NCI-H345 treated with DMSO at 0.1 percent for 48 hours (cell line): Measurements from ENCODE around the gene TMEM213.

ENCODE experiments used
- DNase-seq: peaks from one replicate; lab custom pipeline; 2025; ENCODE audit not compliant: unreplicated experiment; lab: John Stamatoyannopoulos, UW

The TMEM213 gene

DNA sequence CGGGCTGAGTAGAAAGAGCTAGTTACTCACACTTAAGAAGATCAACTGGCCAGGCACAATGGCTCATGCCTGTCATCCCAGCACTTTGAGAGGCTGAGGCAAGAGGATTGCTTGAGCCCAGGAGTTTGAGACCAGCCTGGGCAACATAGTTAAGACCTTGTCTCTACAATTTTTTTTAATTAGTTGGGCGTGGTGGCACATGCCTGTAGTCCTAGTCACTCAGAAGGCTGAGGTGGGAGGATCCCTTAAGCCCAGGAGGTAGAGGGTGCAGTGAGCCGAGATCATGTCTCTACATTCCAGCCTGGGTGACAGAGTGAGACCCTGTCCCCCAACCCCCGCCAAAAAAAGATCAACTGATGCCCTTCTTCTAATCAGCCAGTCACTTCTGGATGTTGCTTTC is 74.8 kb downstream of the TMEM213 start:
- DNase-seq = no peak

DNA sequence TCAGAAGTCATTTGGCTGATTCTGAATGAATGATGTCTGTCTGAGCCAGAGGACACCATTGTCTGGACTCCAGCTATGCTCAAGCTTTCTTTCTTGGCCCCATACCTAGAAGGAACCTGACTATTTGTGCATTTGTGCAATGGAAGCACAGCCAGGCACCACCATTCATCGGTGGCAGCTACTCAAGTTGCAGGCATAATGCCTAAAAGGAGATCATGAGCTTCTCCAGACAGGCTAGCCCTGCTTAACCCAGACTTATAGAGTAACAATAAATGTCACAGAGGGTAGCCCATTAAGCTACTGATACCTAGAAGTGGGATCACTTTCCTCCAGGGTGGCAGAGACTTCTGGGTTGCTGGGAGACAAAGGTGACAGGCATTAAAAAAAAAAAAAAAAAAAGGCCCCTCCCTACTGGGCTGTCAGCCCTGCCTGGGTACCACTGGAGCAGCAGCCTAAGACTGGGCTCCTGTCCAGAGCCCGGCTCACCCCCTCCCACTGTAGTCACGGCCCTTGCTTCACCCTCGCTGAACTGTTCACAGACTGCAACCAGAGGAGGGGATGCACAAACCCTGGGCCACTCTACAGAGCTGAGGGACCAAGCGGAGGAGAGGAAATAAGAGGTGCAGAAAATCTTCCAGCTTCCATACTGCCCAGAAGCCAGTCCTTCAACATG is 75.6 kb downstream of the TMEM213 start:
- DNase-seq = no peak

DNA sequence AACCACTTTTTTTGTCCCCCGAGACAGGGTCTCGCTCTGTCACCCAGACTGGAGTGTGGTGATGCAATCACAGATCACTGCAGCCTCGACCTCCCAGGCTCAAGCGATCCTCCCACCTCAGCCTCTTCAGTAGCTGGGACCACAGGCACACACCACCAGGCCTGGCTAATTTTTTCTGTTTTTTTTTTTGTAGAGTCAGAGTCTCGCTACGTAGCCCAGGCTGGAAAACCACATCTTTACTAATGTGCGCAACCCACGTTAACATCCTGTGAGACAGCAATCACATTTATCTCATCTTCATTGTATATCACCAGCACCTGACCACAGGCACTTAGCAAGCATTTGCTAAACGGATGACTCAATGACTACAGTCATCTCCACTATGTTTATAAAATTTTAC is 78.0 kb downstream of the TMEM213 start:
- DNase-seq = no peak

- no peak for DNase-seq
Observed at GRCh38 chr7:138876326-138876725, 78.5 kb downstream of the TMEM213 start.

- DNase-seq = no peak
Observed at GRCh38 chr7:138878051-138878450, 80.3 kb downstream of the TMEM213 start.

- DNase-seq = no peak
Observed at GRCh38 chr7:138878856-138879255, 81.1 kb downstream of the TMEM213 start.

DNA sequence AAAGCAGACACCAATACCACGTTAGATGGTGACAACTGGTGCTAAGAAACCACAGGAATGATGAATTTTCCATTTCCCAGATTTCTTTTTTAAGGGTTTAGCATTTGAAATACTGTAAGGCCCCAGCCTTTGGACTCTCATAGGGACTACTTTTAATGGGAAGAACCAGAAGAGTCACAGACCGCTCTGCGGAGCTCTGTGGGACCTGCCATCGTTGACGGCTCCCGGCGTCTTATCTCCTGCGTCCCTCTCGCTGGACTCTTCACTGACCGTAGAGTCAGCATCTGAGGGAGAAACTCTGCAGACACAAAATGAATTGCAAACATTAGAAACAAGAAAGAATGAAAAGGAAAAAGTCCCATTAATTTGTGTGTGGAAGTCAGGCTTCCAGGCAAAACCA is 81.6 kb downstream of the TMEM213 start:
- no peak for DNase-seq

DNA sequence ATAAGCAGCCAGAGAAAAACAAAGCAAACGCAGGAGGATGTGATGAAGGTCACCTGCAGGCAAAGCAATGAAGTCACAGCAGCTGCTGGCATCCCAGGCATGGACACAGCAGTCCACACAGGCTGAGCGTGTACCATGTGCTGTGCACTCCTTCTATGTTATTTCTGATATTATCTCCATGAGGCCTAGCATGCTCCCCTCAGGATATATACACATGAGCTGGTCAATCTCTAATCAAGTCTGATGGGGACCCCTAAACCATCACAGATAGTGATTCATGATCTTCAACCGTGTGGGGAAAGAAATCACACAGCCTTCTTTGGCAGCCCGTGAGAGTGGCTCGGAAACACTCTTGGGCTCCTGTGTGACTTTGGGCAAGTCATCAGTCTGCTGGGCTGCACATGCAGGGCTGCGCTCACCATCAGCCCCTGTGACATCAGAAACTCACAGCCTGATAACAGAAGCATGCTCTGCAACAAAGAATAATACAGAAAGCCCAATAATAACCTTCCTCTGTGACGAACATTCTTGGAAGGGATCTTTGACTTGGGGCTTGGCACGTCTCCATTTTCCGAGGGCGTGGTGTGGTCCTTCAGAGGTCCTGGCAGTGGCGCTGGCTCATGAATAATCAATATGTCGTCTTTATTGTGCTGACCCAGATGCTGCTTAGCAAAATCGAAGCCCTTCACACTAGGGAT is 83.2 kb downstream of the TMEM213 start:
- no peak for DNase-seq

GRCh38 chr7:138881579-138882188 is 83.9 kb downstream of the TMEM213 start:
- DNase-seq = no peak

GRCh38 chr7:138882249-138882648 is 84.5 kb downstream of the TMEM213 start:
- no peak for DNase-seq

DNA sequence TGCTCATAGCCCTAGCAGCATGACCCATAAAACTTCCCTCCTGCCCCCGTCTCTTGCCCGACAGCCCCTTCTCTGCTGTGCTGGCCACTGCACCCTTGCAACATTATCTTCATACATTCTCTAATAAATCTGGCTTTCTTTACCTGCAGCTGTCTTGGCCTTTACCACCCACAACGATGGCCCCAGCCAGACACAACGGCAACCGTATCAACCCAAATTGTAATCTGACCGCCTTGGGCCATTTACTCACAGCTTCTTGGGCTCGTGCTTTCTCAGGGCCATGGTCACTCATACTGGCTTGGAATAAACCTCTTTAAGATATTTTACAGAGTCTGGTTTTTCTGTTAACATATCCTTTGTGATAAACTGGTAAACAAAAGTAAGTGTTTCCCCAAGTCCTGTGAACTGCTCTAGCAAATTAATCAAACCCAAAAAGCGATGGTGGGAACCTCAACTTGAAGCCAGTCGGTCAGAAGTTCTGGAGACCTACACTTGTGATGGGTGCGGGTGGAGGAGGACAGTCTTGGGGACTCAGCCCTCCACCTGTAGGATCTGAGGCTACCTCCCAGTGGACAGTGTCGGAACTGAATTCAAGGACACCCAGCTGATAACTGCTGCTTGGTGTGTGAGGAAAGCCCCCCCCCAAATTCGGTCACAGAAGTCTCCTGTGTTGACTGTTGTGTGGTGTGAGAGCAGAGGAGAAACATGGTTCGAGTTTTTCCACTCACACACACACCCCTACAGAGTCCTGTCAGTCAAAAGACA is 87.8 kb downstream of the TMEM213 start:
- no peak for DNase-seq

GRCh38 chr7:138886501-138886917 is 88.7 kb downstream of the TMEM213 start:
- DNase-seq = peak; percentile 39

DNA sequence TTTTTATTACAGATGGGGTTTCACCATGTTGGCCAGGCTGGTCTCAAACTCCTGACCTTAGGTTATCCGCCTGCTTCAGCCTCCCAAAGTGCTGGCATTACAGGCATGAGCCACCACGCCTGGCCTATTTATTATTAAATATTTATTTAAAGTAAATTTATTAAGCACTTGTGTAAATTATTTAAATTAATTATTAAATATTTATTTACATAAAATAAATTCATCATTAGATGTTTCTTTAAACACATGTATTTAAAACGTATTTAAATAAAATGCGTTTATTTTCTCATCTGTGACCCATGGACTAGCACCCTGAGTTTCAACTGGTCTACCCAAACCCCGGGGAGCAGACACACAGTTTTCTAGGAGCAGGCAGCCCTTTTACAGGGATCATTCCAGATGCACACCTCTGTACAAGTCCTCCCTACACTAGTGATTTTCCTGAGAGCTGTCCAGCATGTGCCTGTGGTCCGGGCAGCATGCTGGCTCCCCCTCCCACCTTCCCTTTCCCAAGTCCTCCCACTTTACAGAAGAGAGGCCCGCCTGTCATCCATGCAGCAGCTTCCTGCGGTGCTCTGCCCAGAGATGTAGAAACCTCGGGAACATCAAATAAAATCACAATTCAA is 89.4 kb downstream of the TMEM213 start:
- DNase-seq = no peak
